ENCODE measurements around the gene USH2A.

USH2A gene

DNA sequence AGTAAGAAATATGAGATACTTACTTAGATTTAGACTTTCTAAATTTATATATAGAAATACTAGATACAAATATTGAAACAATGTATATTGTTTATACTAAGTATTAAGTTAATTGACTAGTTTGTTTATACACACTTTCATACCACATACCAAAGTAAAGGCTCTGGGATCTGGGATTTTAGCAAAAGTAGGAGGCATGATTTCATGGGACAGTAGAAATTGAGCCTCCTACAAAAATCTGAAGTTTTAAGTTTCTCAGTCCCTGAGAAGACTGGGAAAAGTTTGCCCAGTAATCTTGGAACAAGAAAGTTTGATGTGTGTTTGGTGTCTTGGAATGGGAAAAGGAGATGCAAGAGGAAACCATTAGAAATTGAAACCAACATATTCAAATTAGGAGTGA, 825.3 kb downstream of the USH2A start:
- Histone ChIP-seq H3K27me3 (ENCODE audit: low read length) (no peaks in the 10 kb centered on the region), H3F3A (ENCODE audit: insufficient read depth) (no peaks in the 10 kb centered on the region), H3K27ac (ENCODE audit: low read depth, low read length) (no peak overlapping the region), H3K79me2 (ENCODE audit: insufficient read depth, low read length) (no peaks in the 10 kb centered on the region), H2AFZ (ENCODE audit: low read depth, low read length, severe bottlenecking) (no peak overlapping the region), H3K4me2 (ENCODE audit: low read depth, low read length, poor library complexity, severe bottlenecking) (no peak overlapping the region), H3K36me3 (ENCODE audit: low read length) (no peaks in the 10 kb centered on the region), H3K4me3 (ENCODE audit: insufficient read depth, low read length, poor library complexity, severe bottlenecking) (no peak overlapping the region), H3K9ac (ENCODE audit: low read length) (no peak overlapping the region), H3K9me3 (ENCODE audit: insufficient read depth, low read length) (no peaks in the 10 kb centered on the region), H3K9me2 (replicated peaks; ENCODE audit: insufficient read depth, low read length) (no peaks in the 10 kb centered on the region), H4K20me1 (ENCODE audit: low read depth, low read length) (no peaks in the 10 kb centered on the region)
- no peak for TF ChIP-seq EZH2phosphoT487 (conservative IDR thresholded peaks at IDR 0.05; ENCODE audit: low read length)
- no peak for TF ChIP-seq CTCF (IDR thresholded peaks at IDR 0.05; ENCODE audit: insufficient read depth, low read length, poor library complexity, severe bottlenecking)

DNA sequence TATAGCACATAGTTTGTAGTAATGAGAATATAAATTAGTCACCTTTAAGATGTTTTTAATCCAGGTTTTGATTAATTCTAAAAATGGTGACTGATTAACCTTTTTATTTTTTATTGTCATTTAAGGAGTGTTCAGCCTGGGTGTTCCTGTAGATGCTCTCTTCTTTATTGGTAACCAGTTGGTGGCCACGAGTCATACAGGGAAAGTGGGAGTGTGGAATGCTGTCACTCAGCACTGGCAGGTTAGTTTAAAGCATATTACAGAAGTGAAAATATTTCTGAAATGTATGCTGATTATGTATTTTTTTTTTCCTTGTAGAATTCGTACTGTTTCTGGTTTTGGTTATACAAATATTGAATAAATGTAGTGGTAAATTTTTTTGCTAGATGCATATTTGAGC, 828.0 kb downstream of the USH2A start:
- no peaks in the 10 kb centered on the region for H3K9me2 ChIP-seq (replicated peaks; ENCODE audit: insufficient read depth, low read length)
- H3K79me2 ChIP-seq (ENCODE audit: insufficient read depth, low read length), result no peaks in the 10 kb centered on the region
- no peak overlapping the region for H2AFZ ChIP-seq (ENCODE audit: low read depth, low read length, severe bottlenecking)
- no peaks in the 10 kb centered on the region for H3F3A ChIP-seq (ENCODE audit: insufficient read depth)
- no peak for TF ChIP-seq CTCF (IDR thresholded peaks at IDR 0.05; ENCODE audit: insufficient read depth, low read length, poor library complexity, severe bottlenecking)
- no peak for TF ChIP-seq EZH2phosphoT487 (conservative IDR thresholded peaks at IDR 0.05; ENCODE audit: low read length)
- H3K9ac ChIP-seq (ENCODE audit: low read length), result no peak overlapping the region
- H3K27me3 ChIP-seq (ENCODE audit: low read length), result no peaks in the 10 kb centered on the region
- H3K36me3 ChIP-seq (ENCODE audit: low read length), result no peaks in the 10 kb centered on the region
- no peak overlapping the region for H3K27ac ChIP-seq (ENCODE audit: low read depth, low read length)
- H3K4me2 ChIP-seq (ENCODE audit: low read depth, low read length, poor library complexity, severe bottlenecking), result no peak overlapping the region
- H4K20me1 ChIP-seq (ENCODE audit: low read depth, low read length), result no peaks in the 10 kb centered on the region
- no peak overlapping the region for H3K4me3 ChIP-seq (ENCODE audit: insufficient read depth, low read length, poor library complexity, severe bottlenecking)
- no peaks in the 10 kb centered on the region for H3K9me3 ChIP-seq (ENCODE audit: insufficient read depth, low read length)

- Histone ChIP-seq H3K9me2 (replicated peaks; ENCODE audit: insufficient read depth, low read length) (no peaks in the 10 kb centered on the region), H2AFZ (ENCODE audit: low read depth, low read length, severe bottlenecking) (no peak overlapping the region), H3K4me3 (ENCODE audit: insufficient read depth, low read length, poor library complexity, severe bottlenecking) (no peak overlapping the region), H3K9me3 (ENCODE audit: insufficient read depth, low read length) (no peaks in the 10 kb centered on the region), H3K4me2 (ENCODE audit: low read depth, low read length, poor library complexity, severe bottlenecking) (no peak overlapping the region), H3K9ac (ENCODE audit: low read length) (no peak overlapping the region), H3K27ac (ENCODE audit: low read depth, low read length) (no peak overlapping the region), H3F3A (ENCODE audit: insufficient read depth) (no peaks in the 10 kb centered on the region), H3K36me3 (ENCODE audit: low read length) (no peaks in the 10 kb centered on the region), H4K20me1 (ENCODE audit: low read depth, low read length) (no peaks in the 10 kb centered on the region), H3K79me2 (ENCODE audit: insufficient read depth, low read length) (no peaks in the 10 kb centered on the region), H3K27me3 (ENCODE audit: low read length) (no peaks in the 10 kb centered on the region)
- no peak for TF ChIP-seq CTCF (IDR thresholded peaks at IDR 0.05; ENCODE audit: insufficient read depth, low read length, poor library complexity, severe bottlenecking)
- TF ChIP-seq EZH2phosphoT487 (conservative IDR thresholded peaks at IDR 0.05; ENCODE audit: low read length), result no peak
Measured at GRCh38 chr1:215594640-215595039, 828.6 kb downstream of the USH2A start.

All from SU-DHL-6 (cell line).